K562 (cell line): Measurements from ENCODE around the gene ASF1B. TPM values are rescaled to one million over a fixed set of nuclear protein-coding genes. Genes with fewer than 3 reads are reported as not detected.

Experiments
- BHLHE40 ChIP-seq: IDR thresholded peaks from 2 replicates; pipeline ENCODE4 v1.6.1; 2011; ENCODE audit warnings: low read length, improper control_type of control experiment
- DPF2 ChIP-seq: fragments of 450-650 bp; IDR thresholded peaks from 2 replicates; pipeline ENCODE4 v1.6.1; 2016
- EHMT2 ChIP-seq: fragments of 450-650 bp; IDR thresholded peaks from 2 replicates; pipeline ENCODE4 v1.6.1; 2018; ENCODE audit warnings: antibody characterized with exemption
- FOS ChIP-seq: IDR thresholded peaks from 3 replicates; pipeline ENCODE4 v1.6.1; 2011; ENCODE audit not compliant: insufficient read length; ENCODE audit errors: extremely low read depth
- HDAC1 ChIP-seq, 2 experiments: fragments of 450-650 bp; IDR thresholded peaks; 2 replicates each; pipeline ENCODE4 v1.6.1; 2016 to 2017; ENCODE audit warnings: inconsistent platforms in 1 of 2, mild to moderate bottlenecking in 1 of 2, moderate library complexity in 1 of 2
- LARP7 ChIP-seq: fragments of 450-650 bp; IDR thresholded peaks from 2 replicates; pipeline ENCODE4 v1.6.1; 2016
- MEIS2 ChIP-seq: fragments of 450-650 bp; IDR thresholded peaks from 2 replicates; pipeline ENCODE4 v1.6.1; 2014; ENCODE audit warnings: mild to moderate bottlenecking; ENCODE audit not compliant: partially characterized antibody
- NCOR1 ChIP-seq: fragments of 450-650 bp; IDR thresholded peaks from 2 replicates; pipeline ENCODE4 v1.6.1; 2016; ENCODE audit warnings: mild to moderate bottlenecking, moderate library complexity
- RCOR1 ChIP-seq, 2 experiments: IDR thresholded peaks; 2 replicates each; pipeline ENCODE4 v1.6.1; 2012; ENCODE audit warnings: low read depth in 2 of 2, low read length in 2 of 2, borderline replicate concordance in 1 of 2, improper control_type of control experiment in 1 of 2
- RNF219 ChIP-seq: fragments of 250-450 bp; sonication (Bioruptor Pico); IDR thresholded peaks from 2 replicates; pipeline ENCODE4 v1.5.0; 2022; ENCODE audit warnings: mild to moderate bottlenecking
- STAT5A ChIP-seq: IDR thresholded peaks from 2 replicates; pipeline ENCODE4 v1.6.1; 2012; ENCODE audit warnings: low read length, inconsistent platforms, borderline replicate concordance
- TEAD2 ChIP-seq: fragments of 450-650 bp; IDR thresholded peaks from 2 replicates; pipeline ENCODE4 v1.6.1; 2016; ENCODE audit warnings: missing genetic modification characterization, control low read depth, missing compliant biosample characterization
- ZNF76 ChIP-seq: fragments of 250-450 bp; sonication (Bioruptor Pico); IDR thresholded peaks from 2 replicates; pipeline ENCODE4 v1.4.0; 2020; ENCODE audit warnings: mild to moderate bottlenecking, moderate library complexity, borderline replicate concordance
- polyA plus RNA-seq, 8 experiments: library from polyadenylated mRNA; depleted of rRNA in 4 of 8; stranded (reverse) in 5 of 8; unstranded in 3 of 8; fragments of >200 nt; fragmentation: Nextera tagmentation in 2 of 8; fragmentation: Illumina TruSeq in 1 of 8; extraction: Ambion mirVana in 2 of 8; extraction: Trizol in 1 of 8; gene quantifications; 2 replicates each; pipeline versions ENCODE4 v1.2.1 to v1.2.3, GENCODE V29; 2011 to 2014; ENCODE audit warnings: inconsistent platforms in 1 of 8, missing spikeins in 1 of 8
- total RNA-seq, 7 experiments: library from RNA; depleted of rRNA in 6 of 7; stranded (reverse); fragments of >200 nt in 6 of 7; fragmentation: Illumina TruSeq in 2 of 7; extraction: Trizol in 2 of 7; gene quantifications; 2 replicates each; pipeline versions ENCODE4 v1.2.1 to v1.2.3, GENCODE V29; 2011 to 2021; ENCODE audit warnings: low replicate concordance in 1 of 7
- TF ChIP-seq, protein P1 (sequence below), 2 experiments: fragments of 450-650 bp; IDR thresholded peaks; 2 replicates each; pipeline ENCODE4 v1.6.1; 2016; ENCODE audit warnings: mild to moderate bottlenecking in 2 of 2, borderline replicate concordance in 1 of 2, low read depth in 1 of 2, moderate library complexity in 1 of 2
- TF ChIP-seq, protein P2 (sequence below): sonication (generic); formaldehyde crosslinking; IDR thresholded peaks from 2 replicates; pipeline ENCODE4 v1.8.0; 2022; ENCODE audit warnings: mild to moderate bottlenecking, missing genetic modification reagents

ASF1B gene
- total and polyA plus RNA-seq, 9 of the 15 experiments (the other 6 are each of a cell fraction or from before 2014, with no cell fraction given): 6.0 to 69.4 (median 53.3) TPM

DNA sequence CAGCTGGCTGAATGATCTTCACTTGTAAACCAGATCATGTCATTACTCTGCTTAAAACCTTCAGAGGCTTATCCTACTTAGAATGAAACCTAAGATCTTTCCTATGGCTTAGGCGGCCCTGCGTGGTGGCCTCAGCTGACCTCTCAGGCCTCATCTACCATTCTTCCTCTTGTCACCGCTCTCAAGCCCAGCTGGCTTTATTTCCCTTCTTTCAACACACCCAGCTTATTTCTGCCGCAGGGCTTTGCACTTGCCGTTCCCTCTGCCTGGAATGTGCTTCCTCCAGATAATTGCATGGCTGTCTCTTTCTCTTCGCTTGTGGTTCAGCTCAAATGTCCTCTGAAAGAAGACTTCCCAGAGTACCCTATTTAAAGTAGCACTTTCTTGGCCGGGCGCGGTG, 3.6 kb upstream of the ASF1B start (continued):
- peak in 1 of 2 experiments; percentile 61; a peak in 1 of 4 replicates for TF ChIP-seq RCOR1 (IDR thresholded peaks at IDR 0.05; ENCODE audit: borderline replicate concordance in 1 of 2, low read depth in 2 of 2, low read length in 2 of 2)
- TF ChIP-seq LARP7: no peak
- peak; percentile 35 for TF ChIP-seq NCOR1
- TF ChIP-seq, protein P1, sequence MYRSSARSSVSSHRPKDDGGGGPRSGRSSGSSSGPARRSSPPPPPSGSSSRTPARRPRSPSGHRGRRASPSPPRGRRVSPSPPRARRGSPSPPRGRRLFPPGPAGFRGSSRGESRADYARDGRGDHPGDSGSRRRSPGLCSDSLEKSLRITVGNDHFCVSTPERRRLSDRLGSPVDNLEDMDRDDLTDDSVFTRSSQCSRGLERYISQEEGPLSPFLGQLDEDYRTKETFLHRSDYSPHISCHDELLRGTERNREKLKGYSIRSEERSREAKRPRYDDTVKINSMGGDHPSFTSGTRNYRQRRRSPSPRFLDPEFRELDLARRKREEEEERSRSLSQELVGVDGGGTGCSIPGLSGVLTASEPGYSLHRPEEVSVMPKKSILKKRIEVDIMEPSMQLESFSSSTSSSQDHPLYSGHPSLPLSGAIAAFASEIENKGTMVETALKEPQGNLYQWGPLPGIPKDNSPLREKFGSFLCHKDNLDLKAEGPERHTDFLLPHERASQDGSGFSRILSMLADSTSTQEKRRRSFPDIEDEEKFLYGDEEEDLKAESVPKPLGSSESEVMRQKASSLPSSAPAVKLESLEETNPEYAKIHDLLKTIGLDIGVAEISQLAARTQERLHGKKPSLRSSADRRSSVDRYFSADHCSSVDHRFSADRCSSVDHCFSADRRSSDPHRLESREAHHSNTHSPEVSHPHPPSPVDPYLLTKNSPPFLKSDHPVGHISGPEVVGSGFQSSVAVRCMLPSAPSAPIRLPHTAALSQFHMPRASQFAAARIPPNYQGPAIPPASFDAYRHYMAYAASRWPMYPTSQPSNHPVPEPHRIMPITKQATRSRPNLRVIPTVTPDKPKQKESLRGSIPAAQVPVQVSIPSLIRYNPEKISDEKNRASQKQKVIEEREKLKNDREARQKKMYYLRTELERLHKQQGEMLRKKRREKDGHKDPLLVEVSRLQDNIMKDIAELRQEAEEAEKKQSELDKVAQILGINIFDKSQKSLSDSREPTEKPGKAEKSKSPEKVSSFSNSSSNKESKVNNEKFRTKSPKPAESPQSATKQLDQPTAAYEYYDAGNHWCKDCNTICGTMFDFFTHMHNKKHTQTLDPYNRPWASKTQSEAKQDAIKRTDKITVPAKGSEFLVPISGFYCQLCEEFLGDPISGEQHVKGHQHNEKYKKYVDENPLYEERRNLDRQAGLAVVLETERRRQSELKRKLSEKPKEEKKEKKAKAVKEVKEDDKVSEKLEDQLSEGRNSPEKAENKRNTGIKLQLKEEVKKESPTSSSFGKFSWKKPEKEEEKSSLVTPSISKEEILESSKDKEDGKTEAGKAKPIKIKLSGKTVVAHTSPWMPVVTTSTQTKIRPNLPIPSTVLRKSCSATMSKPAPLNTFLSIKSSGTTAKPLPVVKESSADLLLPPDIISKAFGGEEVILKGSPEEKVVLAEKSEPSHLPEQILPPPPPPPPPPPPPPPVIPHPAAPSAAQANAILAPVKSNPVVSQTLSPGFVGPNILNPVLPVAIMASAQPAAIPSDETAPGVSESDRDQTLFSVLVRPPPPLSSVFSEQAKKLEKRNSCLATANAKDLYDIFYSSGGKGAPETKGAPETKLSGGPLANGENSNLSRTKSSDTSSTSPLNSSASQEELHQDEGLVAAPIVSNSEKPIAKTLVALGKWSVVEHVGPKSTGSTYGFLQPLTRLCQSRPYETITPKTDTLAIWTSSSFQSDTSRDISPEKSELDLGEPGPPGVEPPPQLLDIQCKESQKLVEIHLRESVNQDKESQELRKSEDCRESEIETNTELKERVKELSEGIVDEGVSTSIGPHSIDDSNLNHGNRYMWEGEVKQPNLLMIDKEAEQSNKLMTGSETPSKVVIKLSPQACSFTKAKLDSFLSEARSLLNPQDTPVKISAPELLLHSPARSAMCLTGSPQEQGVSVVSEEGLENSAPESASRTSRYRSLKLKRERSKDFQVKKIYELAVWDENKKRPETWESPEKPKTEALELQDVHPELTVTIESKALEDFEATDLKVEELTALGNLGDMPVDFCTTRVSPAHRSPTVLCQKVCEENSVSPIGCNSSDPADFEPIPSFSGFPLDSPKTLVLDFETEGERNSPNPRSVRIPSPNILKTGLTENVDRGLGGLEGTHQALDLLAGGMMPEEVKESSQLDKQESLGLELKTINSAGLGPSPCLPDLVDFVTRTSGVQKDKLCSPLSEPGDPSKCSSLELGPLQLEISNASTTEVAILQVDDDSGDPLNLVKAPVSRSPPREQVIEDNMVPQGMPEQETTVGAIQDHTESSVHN (IDR thresholded peaks at IDR 0.05; ENCODE audit: borderline replicate concordance in 1 of 2, low read depth in 1 of 2): no peak
- TF ChIP-seq HDAC1 (IDR thresholded peaks at IDR 0.05): peak in 1 of 2 experiments; percentile 78; a peak in 2 of 4 replicates
- no peak for TF ChIP-seq BHLHE40
- TF ChIP-seq MEIS2: peak; percentile 84
- TF ChIP-seq FOS: no peak
- TF ChIP-seq DPF2: peak; percentile 40; the same call in 1 of the 2 replicates
- TF ChIP-seq EHMT2: 0 out of 2 replicates have a peak, but pooled peaks have one; percentile 28
- TF ChIP-seq, protein P2, sequence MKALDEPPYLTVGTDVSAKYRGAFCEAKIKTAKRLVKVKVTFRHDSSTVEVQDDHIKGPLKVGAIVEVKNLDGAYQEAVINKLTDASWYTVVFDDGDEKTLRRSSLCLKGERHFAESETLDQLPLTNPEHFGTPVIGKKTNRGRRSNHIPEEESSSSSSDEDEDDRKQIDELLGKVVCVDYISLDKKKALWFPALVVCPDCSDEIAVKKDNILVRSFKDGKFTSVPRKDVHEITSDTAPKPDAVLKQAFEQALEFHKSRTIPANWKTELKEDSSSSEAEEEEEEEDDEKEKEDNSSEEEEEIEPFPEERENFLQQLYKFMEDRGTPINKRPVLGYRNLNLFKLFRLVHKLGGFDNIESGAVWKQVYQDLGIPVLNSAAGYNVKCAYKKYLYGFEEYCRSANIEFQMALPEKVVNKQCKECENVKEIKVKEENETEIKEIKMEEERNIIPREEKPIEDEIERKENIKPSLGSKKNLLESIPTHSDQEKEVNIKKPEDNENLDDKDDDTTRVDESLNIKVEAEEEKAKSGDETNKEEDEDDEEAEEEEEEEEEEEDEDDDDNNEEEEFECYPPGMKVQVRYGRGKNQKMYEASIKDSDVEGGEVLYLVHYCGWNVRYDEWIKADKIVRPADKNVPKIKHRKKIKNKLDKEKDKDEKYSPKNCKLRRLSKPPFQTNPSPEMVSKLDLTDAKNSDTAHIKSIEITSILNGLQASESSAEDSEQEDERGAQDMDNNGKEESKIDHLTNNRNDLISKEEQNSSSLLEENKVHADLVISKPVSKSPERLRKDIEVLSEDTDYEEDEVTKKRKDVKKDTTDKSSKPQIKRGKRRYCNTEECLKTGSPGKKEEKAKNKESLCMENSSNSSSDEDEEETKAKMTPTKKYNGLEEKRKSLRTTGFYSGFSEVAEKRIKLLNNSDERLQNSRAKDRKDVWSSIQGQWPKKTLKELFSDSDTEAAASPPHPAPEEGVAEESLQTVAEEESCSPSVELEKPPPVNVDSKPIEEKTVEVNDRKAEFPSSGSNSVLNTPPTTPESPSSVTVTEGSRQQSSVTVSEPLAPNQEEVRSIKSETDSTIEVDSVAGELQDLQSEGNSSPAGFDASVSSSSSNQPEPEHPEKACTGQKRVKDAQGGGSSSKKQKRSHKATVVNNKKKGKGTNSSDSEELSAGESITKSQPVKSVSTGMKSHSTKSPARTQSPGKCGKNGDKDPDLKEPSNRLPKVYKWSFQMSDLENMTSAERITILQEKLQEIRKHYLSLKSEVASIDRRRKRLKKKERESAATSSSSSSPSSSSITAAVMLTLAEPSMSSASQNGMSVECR: peak; percentile 34; the same call in 1 of the 2 replicates
- TF ChIP-seq TEAD2 (tag): peak; percentile 66
- TF ChIP-seq RNF219 (CRISPR knock-in tag): no peak
- no peak for TF ChIP-seq STAT5A
- TF ChIP-seq ZNF76 (CRISPR knock-in tag): no peak
